ENCODE data around the gene ADAMTS12.

DNA sequence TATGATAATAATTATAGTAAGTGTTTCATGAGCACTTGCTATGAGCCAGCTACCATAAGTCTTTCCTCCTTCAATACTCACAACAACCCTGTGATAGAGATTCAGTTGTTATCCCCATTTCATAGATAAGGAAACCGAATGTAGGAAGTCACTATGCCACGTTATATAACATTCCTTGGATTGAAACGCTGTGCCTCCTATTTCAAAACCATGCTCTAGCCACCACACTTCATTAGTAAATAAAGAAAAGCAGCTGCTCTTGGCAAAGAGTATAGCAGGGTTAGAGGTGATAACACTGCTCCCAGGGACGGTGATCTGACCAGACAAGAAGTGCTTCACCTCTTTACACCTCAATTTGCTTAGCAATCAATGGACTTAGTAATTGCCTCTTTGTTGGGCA lies 5.5 kb downstream of the ADAMTS12 start:
- TF ChIP-seq EZH2 (IDR thresholded peaks at IDR 0.05; ENCODE audit: low read depth, low read length, severe bottlenecking) = no peak
- no peak for TF ChIP-seq SIRT6 (IDR thresholded peaks at IDR 0.05; ENCODE audit: low read length)
- TF ChIP-seq, protein P1, sequence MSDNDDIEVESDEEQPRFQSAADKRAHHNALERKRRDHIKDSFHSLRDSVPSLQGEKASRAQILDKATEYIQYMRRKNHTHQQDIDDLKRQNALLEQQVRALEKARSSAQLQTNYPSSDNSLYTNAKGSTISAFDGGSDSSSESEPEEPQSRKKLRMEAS (IDR thresholded peaks at IDR 0.05) = no peak
- TF ChIP-seq, protein P2, sequence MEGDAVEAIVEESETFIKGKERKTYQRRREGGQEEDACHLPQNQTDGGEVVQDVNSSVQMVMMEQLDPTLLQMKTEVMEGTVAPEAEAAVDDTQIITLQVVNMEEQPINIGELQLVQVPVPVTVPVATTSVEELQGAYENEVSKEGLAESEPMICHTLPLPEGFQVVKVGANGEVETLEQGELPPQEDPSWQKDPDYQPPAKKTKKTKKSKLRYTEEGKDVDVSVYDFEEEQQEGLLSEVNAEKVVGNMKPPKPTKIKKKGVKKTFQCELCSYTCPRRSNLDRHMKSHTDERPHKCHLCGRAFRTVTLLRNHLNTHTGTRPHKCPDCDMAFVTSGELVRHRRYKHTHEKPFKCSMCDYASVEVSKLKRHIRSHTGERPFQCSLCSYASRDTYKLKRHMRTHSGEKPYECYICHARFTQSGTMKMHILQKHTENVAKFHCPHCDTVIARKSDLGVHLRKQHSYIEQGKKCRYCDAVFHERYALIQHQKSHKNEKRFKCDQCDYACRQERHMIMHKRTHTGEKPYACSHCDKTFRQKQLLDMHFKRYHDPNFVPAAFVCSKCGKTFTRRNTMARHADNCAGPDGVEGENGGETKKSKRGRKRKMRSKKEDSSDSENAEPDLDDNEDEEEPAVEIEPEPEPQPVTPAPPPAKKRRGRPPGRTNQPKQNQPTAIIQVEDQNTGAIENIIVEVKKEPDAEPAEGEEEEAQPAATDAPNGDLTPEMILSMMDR (IDR thresholded peaks at IDR 0.05; ENCODE audit: control extremely low read depth in 1 of 3, insufficient read depth in 1 of 3, low read depth in 1 of 3, low read length in 3 of 3) = no peak
- no peak for TF ChIP-seq NRF1 (IDR thresholded peaks at IDR 0.05; ENCODE audit: low read depth, low read length)
- TF ChIP-seq KDM5A (IDR thresholded peaks at IDR 0.05; ENCODE audit: low read length) = no peak
- TF ChIP-seq SP4 (IDR thresholded peaks at IDR 0.05; ENCODE audit: low read length) = no peak
- no peak for TF ChIP-seq SP1 (IDR thresholded peaks at IDR 0.05; ENCODE audit: low read depth, low read length)

Measured in H1 (cell line).